Measurements from ENCODE around the gene KCNQ1. TPM values are rescaled to one million over a fixed set of nuclear protein-coding genes. Genes with fewer than 3 reads are reported as not detected.

KCNQ1 gene
- total and polyA plus RNA-seq, 9 of the 15 experiments (the other 6 are each of a cell fraction or from before 2014, with no cell fraction given): 0.44 TPM; not detected in 8

DNA sequence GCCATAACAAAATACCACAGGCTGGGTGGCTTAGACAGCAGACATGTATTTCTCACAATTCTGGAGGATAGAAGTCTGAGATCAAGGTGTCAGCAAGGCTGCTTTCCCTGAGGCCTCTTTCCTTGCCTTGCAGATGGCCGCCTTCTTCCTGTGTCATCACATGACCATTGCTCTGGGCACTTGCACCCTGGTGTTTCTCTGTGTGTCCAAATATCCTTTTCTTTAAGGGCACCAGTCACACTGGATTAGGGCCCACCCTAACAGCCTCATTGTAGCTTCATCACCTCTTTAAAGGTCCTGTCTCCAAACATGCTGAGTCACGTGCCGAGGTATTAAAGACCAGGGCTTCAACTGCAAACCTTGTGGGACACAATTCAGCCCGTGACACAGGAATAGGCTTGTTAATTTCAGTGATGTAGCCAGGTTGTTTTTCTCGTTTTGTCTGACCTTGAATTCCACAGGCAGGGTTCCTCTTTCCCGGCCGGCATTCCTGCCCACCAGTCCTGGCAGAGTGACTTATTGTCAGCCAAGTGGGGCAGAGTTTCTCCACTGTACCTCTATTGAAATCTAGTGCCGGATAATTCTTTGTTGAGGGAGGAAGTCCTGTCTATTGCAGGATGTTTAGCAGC is 154.9 kb downstream of the KCNQ1 start:
- no peak overlapping the region for H3K9ac ChIP-seq (ENCODE audit: insufficient read depth in 1 of 2, low read depth in 2 of 2, low read length in 2 of 2)
- POLR2A ChIA-PET: no interaction called here
- H3K27me3 ChIP-seq (ENCODE audit: control insufficient read depth in 2 of 2, insufficient read depth in 2 of 2, low read length in 2 of 2): peaks cover 0 to 4% of the 10 kb centered on the region in 2 experiments; a peak in 3 of 5 replicates
- intact Hi-C loops (cut with micrococcal nuclease): no loop called here
- no TSS peak for BruUV-seq (replicated peaks)
- ATAC-seq: 0 out of 3 replicates have a peak, but pooled peaks have one; percentile 49
- WGBS (ENCODE audit: insufficient coverage, low coverage, missing lambda C conversion rate): 13% methylated on average over 8 of the region's 8 CpGs
- H3K27ac ChIP-seq (ENCODE audit: extremely low read depth, low read depth, low read length): no peak overlapping the region
- H3K9me1 ChIP-seq (ENCODE audit: control insufficient read depth, insufficient read depth, low read length): no peaks in the 10 kb centered on the region
- H3K4me2 ChIP-seq (ENCODE audit: insufficient read depth, low read length): no peak overlapping the region
- no peak overlapping the region for H3K4me3 ChIP-seq
- CTCF ChIA-PET (ENCODE audit: low intra/inter-chr PET ratio): no interaction called here
- no peaks in the 10 kb centered on the region for H3K36me3 ChIP-seq (ENCODE audit: control insufficient read depth, insufficient read depth, low read length)
- in situ Hi-C loops (cut with MboI): no loop called here
- no peaks in the 10 kb centered on the region for H3K9me3 ChIP-seq (replicated peaks; ENCODE audit: control insufficient read depth, insufficient read depth, low read depth, low read length)
- DNase-seq (ENCODE audit: extremely low read depth in 1 of 4, low spot score in 3 of 4): peak in 1 of 4 experiments; percentile 17
- FAIRE-seq: no peak
- no peaks in the 10 kb centered on the region for H3K79me2 ChIP-seq (ENCODE audit: control insufficient read depth, insufficient read depth, low read length)
- H4K20me1 ChIP-seq (replicated peaks; ENCODE audit: control insufficient read depth, insufficient read depth, low read length): no peaks in the 10 kb centered on the region
- no peaks in the 10 kb centered on the region; a peak in 1 of 5 replicates for H3K4me1 ChIP-seq (replicated peaks in 1 of 2; ENCODE audit: control insufficient read depth in 2 of 2, insufficient read depth in 2 of 2, low read length in 2 of 2)
- H2AFZ ChIP-seq (ENCODE audit: low read depth, low read length): peak overlapping the region; percentile 28; the same call in 1 of the 2 replicates
- TF ChIP-seq, protein P1, sequence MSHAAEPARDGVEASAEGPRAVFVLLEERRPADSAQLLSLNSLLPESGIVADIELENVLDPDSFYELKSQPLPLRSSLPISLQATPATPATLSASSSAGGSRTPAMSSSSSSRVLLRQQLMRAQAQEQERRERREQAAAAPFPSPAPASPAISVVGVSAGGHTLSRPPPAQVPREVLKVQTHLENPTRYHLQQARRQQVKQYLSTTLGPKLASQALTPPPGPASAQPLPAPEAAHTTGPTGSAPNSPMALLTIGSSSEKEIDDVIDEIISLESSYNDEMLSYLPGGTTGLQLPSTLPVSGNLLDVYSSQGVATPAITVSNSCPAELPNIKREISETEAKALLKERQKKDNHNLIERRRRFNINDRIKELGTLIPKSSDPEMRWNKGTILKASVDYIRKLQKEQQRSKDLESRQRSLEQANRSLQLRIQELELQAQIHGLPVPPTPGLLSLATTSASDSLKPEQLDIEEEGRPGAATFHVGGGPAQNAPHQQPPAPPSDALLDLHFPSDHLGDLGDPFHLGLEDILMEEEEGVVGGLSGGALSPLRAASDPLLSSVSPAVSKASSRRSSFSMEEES (CRISPR knock-in tag; IDR thresholded peaks at IDR 0.05): peak; percentile 20; the same call in 1 of the 2 replicates
- TF ChIP-seq ZBTB17 (CRISPR knock-in tag; IDR thresholded peaks at IDR 0.05) (no peak), BHLHE40 (IDR thresholded peaks at IDR 0.05; ENCODE audit: low read length) (0 out of 2 replicates have a peak, but pooled peaks have one; percentile 6), MAFK (IDR thresholded peaks at IDR 0.05; ENCODE audit: low read length) (peak; percentile 33; the same call in 1 of the 2 replicates), NFE2L1 (tag; IDR thresholded peaks at IDR 0.05; ENCODE audit: borderline replicate concordance, low read depth) (peak; percentile 54; the same call in 1 of the 2 replicates), C11orf30 (IDR thresholded peaks at IDR 0.05; ENCODE audit: low read depth) (peak; percentile 62), CBX3 (IDR thresholded peaks at IDR 0.05; ENCODE audit: borderline replicate concordance in 1 of 2, low read length in 2 of 2) (no peak), PHB2 (IDR thresholded peaks at IDR 0.05; ENCODE audit: low read depth) (no peak), ZNF316 (IDR thresholded peaks at IDR 0.05) (peak; percentile 76), NFE2 (IDR thresholded peaks at IDR 0.05; ENCODE audit: low read depth) (peak; percentile 69), ZNF121 (CRISPR knock-in tag; conservative IDR thresholded peaks at IDR 0.05) (no peak), ZC3H11A (IDR thresholded peaks at IDR 0.05; ENCODE audit: low read depth, low read length) (no peak)
- TF ChIP-seq, protein P2, sequence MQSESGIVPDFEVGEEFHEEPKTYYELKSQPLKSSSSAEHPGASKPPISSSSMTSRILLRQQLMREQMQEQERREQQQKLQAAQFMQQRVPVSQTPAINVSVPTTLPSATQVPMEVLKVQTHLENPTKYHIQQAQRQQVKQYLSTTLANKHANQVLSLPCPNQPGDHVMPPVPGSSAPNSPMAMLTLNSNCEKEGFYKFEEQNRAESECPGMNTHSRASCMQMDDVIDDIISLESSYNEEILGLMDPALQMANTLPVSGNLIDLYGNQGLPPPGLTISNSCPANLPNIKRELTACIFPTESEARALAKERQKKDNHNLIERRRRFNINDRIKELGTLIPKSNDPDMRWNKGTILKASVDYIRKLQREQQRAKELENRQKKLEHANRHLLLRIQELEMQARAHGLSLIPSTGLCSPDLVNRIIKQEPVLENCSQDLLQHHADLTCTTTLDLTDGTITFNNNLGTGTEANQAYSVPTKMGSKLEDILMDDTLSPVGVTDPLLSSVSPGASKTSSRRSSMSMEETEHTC (IDR thresholded peaks at IDR 0.05): no peak
- TF ChIP-seq, protein P3, sequence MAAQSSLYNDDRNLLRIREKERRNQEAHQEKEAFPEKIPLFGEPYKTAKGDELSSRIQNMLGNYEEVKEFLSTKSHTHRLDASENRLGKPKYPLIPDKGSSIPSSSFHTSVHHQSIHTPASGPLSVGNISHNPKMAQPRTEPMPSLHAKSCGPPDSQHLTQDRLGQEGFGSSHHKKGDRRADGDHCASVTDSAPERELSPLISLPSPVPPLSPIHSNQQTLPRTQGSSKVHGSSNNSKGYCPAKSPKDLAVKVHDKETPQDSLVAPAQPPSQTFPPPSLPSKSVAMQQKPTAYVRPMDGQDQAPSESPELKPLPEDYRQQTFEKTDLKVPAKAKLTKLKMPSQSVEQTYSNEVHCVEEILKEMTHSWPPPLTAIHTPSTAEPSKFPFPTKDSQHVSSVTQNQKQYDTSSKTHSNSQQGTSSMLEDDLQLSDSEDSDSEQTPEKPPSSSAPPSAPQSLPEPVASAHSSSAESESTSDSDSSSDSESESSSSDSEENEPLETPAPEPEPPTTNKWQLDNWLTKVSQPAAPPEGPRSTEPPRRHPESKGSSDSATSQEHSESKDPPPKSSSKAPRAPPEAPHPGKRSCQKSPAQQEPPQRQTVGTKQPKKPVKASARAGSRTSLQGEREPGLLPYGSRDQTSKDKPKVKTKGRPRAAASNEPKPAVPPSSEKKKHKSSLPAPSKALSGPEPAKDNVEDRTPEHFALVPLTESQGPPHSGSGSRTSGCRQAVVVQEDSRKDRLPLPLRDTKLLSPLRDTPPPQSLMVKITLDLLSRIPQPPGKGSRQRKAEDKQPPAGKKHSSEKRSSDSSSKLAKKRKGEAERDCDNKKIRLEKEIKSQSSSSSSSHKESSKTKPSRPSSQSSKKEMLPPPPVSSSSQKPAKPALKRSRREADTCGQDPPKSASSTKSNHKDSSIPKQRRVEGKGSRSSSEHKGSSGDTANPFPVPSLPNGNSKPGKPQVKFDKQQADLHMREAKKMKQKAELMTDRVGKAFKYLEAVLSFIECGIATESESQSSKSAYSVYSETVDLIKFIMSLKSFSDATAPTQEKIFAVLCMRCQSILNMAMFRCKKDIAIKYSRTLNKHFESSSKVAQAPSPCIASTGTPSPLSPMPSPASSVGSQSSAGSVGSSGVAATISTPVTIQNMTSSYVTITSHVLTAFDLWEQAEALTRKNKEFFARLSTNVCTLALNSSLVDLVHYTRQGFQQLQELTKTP (IDR thresholded peaks at IDR 0.05; ENCODE audit: low read depth in 1 of 2, partially characterized antibody in 2 of 2): no peak
